ENCODE data around the gene UNC13C. TPM values are rescaled to one million over a fixed set of nuclear protein-coding genes. Genes with fewer than 3 reads are reported as not detected.

UNC13C gene
- total and polyA plus RNA-seq, 2 donors (not counting 3 experiments of a cell fraction or from before 2014, with no cell fraction given), result not detected

- ChIA-PET POLR2A (no interaction called here), CTCF (no interaction called here)
- FAIRE-seq (no peak), DNase-seq (ENCODE audit: low read depth, low spot score) (no peak)
- Histone ChIP-seq H3K4me2 (ENCODE audit: insufficient read depth, low read length) (no peak overlapping the region), H3K4me1 (ENCODE audit: control insufficient read depth, extremely low read depth, insufficient read depth, low read length) (no peaks in the 10 kb centered on the region), H3K9me3 (replicated peaks; ENCODE audit: control insufficient read depth, insufficient read depth, low read length) (no peaks in the 10 kb centered on the region), H3K36me3 (ENCODE audit: control insufficient read depth in 2 of 2, extremely low read depth in 1 of 2, insufficient read depth in 2 of 2, low read length in 2 of 2) (no peaks in the 10 kb centered on the region), H3K27ac (ENCODE audit: insufficient read depth, low read depth, low read length) (no peak overlapping the region), H3K9ac (replicated peaks; ENCODE audit: extremely low read depth, insufficient read depth, low read length) (no peak overlapping the region), H3K27me3 (ENCODE audit: control insufficient read depth in 2 of 2, insufficient read depth in 2 of 2, low read length in 2 of 2) (no peaks in the 10 kb centered on the region), H3K4me3 (replicated peaks in 1 of 3; ENCODE audit: insufficient read depth in 1 of 3, low read depth in 1 of 3, low read length in 3 of 3) (no peak overlapping the region), H3K79me2 (ENCODE audit: control insufficient read depth, insufficient read depth, low read length) (no peaks in the 10 kb centered on the region), H4K20me1 (replicated peaks; ENCODE audit: control insufficient read depth, extremely low read depth, insufficient read depth, low read length) (no peaks in the 10 kb centered on the region), H2AFZ (ENCODE audit: low read depth, low read length) (no peak overlapping the region), H3K9me1 (replicated peaks; ENCODE audit: control insufficient read depth, extremely low read depth, insufficient read depth, low read length) (no peaks in the 10 kb centered on the region)
- intact Hi-C loops (cut with micrococcal nuclease), result no loop called here
- dilution Hi-C loops (cut with MboI; ENCODE audit: extremely low pct_ligation_motif_present, low sequenced_read_pairs), result no loop called here
- TF ChIP-seq MYC (IDR thresholded peaks at IDR 0.05; ENCODE audit: low read depth, low read length), result no peak
- TF ChIP-seq FOS (IDR thresholded peaks at IDR 0.05; ENCODE audit: borderline replicate concordance, insufficient read depth, low read length), result no peak
- no peak for TF ChIP-seq MAX (IDR thresholded peaks at IDR 0.05; ENCODE audit: insufficient read depth, insufficient read length)
- TF ChIP-seq GATA2 (IDR thresholded peaks at IDR 0.05; ENCODE audit: insufficient read depth, insufficient read length, low read depth, low read length), result no peak
- BruUV-seq (replicated peaks), result no TSS peak
Observed at GRCh38 chr15:54011656-54012055, 33.4 kb downstream of the UNC13C start.

GRCh38 chr15:54014067-54014655 lies 35.9 kb downstream of the UNC13C start:
- intact Hi-C loops (cut with micrococcal nuclease), result no loop called here
- TF ChIP-seq MAX (IDR thresholded peaks at IDR 0.05; ENCODE audit: insufficient read depth, insufficient read length), result no peak
- TF ChIP-seq MYC (IDR thresholded peaks at IDR 0.05; ENCODE audit: low read depth, low read length), result no peak
- TF ChIP-seq POLR2AphosphoS5 (IDR thresholded peaks at IDR 0.05; ENCODE audit: insufficient read depth, low read depth, low read length), result no peak
- TF ChIP-seq JUN (IDR thresholded peaks at IDR 0.05; ENCODE audit: borderline replicate concordance, insufficient read depth, insufficient read length, low read depth), result no peak
- TF ChIP-seq CTCF (IDR thresholded peaks at IDR 0.05; ENCODE audit: extremely low read depth in 1 of 2, insufficient read depth in 1 of 2, low read depth in 1 of 2, low read length in 2 of 2), result no peak
- no peak for TF ChIP-seq EZH2 (IDR thresholded peaks at IDR 0.05; ENCODE audit: borderline replicate concordance, low read depth, low read length, severe bottlenecking)
- TF ChIP-seq FOS (IDR thresholded peaks at IDR 0.05; ENCODE audit: borderline replicate concordance, insufficient read depth, low read length), result no peak
- TF ChIP-seq GATA2 (IDR thresholded peaks at IDR 0.05; ENCODE audit: insufficient read depth, insufficient read length, low read depth, low read length), result no peak
- no peak for TF ChIP-seq POLR2A (IDR thresholded peaks at IDR 0.05; ENCODE audit: low read depth, low read length)
- Histone ChIP-seq H3K79me2 (ENCODE audit: control insufficient read depth, insufficient read depth, low read length) (no peaks in the 10 kb centered on the region), H3K4me3 (replicated peaks in 1 of 3; ENCODE audit: insufficient read depth in 1 of 3, low read depth in 1 of 3, low read length in 3 of 3) (no peak overlapping the region), H3K9me3 (replicated peaks; ENCODE audit: control insufficient read depth, insufficient read depth, low read length) (no peaks in the 10 kb centered on the region), H3K9ac (replicated peaks; ENCODE audit: extremely low read depth, insufficient read depth, low read length) (no peak overlapping the region), H3K4me1 (ENCODE audit: control insufficient read depth, extremely low read depth, insufficient read depth, low read length) (no peaks in the 10 kb centered on the region), H3K27ac (ENCODE audit: insufficient read depth, low read depth, low read length) (no peak overlapping the region), H3K27me3 (ENCODE audit: control insufficient read depth in 2 of 2, insufficient read depth in 2 of 2, low read length in 2 of 2) (no peaks in the 10 kb centered on the region), H3K4me2 (ENCODE audit: insufficient read depth, low read length) (no peak overlapping the region), H3K9me1 (replicated peaks; ENCODE audit: control insufficient read depth, extremely low read depth, insufficient read depth, low read length) (no peaks in the 10 kb centered on the region), H2AFZ (ENCODE audit: low read depth, low read length) (no peak overlapping the region), H3K36me3 (ENCODE audit: control insufficient read depth in 2 of 2, extremely low read depth in 1 of 2, insufficient read depth in 2 of 2, low read length in 2 of 2) (no peaks in the 10 kb centered on the region), H4K20me1 (replicated peaks; ENCODE audit: control insufficient read depth, extremely low read depth, insufficient read depth, low read length) (no peaks in the 10 kb centered on the region)
- ChIA-PET CTCF (no interaction called here), POLR2A (no interaction called here)
- BruUV-seq (replicated peaks), result no TSS peak
- dilution Hi-C loops (cut with MboI; ENCODE audit: extremely low pct_ligation_motif_present, low sequenced_read_pairs), result no loop called here
- FAIRE-seq, result no peak
- DNase-seq (ENCODE audit: low read depth, low spot score), result no peak

Measured in endothelial cell of umbilical vein (primary cell).